ENCODE measurements around the gene NR1D1.

The NR1D1 gene

GRCh38 chr17:40111221-40112128, 11.1 kb upstream of the NR1D1 start:
- H2BK5ac ChIP-seq (ENCODE audit: low read depth, low read length, poor library complexity, severe bottlenecking) = no peak overlapping the region
- H3K79me1 ChIP-seq (replicated peaks; ENCODE audit: low read length, poor library complexity, severe bottlenecking) = peaks cover 2% of the 10 kb centered on the region
- H3K27ac ChIP-seq (ENCODE audit: low read length, poor library complexity, severe bottlenecking) = no peak overlapping the region
- peaks cover 37% of the 10 kb centered on the region for H3K4me1 ChIP-seq (ENCODE audit: control insufficient read depth, insufficient read depth, low read depth, low read length)
- no peaks in the 10 kb centered on the region for H3K27me3 ChIP-seq (ENCODE audit: control insufficient read depth in 1 of 2, insufficient read depth in 1 of 2, low read length in 2 of 2)
- H2AFZ ChIP-seq (ENCODE audit: low read depth, low read length) = no peak overlapping the region
- 1% methylated on average over 10 of the region's 12 CpGs for WGBS
- no peaks in the 10 kb centered on the region for H3K9me3 ChIP-seq (ENCODE audit: control insufficient read depth, low read length)
- peak overlapping the region in 1 of 2 experiments; percentile 24 for H3K4ac ChIP-seq (ENCODE audit: low read depth in 1 of 2, low read length in 2 of 2)
- no peak overlapping the region for H2BK15ac ChIP-seq (ENCODE audit: low read depth, poor library complexity, severe bottlenecking)
- peak; percentile 98 for DNase-seq
- peak overlapping the region in 1 of 2 experiments; percentile 71 for H3K4me3 ChIP-seq (ENCODE audit: insufficient read depth in 1 of 2, low read depth in 1 of 2, low read length in 2 of 2)
- no peak overlapping the region for H3K14ac ChIP-seq (ENCODE audit: low read length in 2 of 2)
- peak overlapping the region; percentile 66 for H4K91ac ChIP-seq (ENCODE audit: low read length)
- H2BK12ac ChIP-seq (ENCODE audit: low read length in 2 of 2) = peak overlapping the region; percentile 51 to 90
- peak overlapping the region; percentile 42 to 54 for H3K18ac ChIP-seq (ENCODE audit: low read depth in 1 of 2, low read length in 2 of 2)
- peak overlapping the region; percentile 43 for H4K8ac ChIP-seq (ENCODE audit: low read length)
- no peaks in the 10 kb centered on the region for H3K36me3 ChIP-seq (ENCODE audit: control insufficient read depth in 1 of 2, insufficient read depth in 2 of 2, low read depth in 1 of 2, low read length in 2 of 2)
- peak overlapping the region; percentile 76 for H2BK120ac ChIP-seq (ENCODE audit: low read depth, low read length)
- no peak overlapping the region for H2AK5ac ChIP-seq (ENCODE audit: low read length, severe bottlenecking)
- H3K9ac ChIP-seq (ENCODE audit: low read length) = peak overlapping the region; percentile 85
- H3K23ac ChIP-seq (ENCODE audit: low read length in 2 of 2) = no peak overlapping the region
- peak overlapping the region; percentile 26 for H3K4me2 ChIP-seq (ENCODE audit: low read length, poor library complexity, severe bottlenecking)

DNA sequence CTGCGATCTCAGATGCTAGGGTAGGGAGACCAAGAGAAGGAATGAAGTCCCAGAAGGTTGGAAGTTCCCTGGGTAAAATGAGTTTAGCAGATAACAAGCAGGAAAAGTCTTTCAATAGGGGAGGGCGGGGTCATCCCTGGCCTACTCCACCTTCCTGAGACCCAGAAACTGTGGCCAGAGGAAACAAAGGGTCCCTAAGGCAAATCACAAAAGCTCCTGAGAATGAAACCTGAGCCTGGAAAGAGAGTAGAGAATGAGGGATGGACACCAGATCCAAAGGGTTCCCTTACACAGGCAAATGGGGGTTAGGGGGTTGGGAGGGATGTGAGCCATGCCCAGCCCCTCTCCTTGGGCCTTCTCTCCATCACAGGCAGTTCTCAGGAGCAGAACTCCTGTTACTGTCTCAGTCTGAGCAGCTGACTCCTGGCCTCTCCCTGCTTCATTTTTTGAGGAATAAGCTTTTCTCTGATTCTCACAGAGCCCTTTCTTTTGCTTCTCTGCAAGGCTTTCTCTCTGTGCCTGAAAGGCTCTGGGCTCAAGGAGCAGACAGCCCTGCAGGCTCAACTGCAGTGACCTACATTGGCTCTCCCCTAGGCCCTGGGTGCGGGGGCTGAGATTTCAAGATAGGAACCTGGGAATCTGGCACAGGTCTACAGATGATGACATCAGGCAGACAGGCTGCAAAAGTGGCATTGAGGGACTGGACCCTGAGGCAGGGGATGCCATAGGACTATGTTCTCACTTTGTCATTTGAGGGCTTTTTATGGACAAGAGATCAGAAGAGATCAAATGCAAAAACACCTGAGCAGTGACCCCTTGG, 9.8 kb upstream of the NR1D1 start:
- H2BK5ac ChIP-seq (ENCODE audit: low read depth, low read length, poor library complexity, severe bottlenecking) = no peak overlapping the region
- H3K4me3 ChIP-seq (ENCODE audit: insufficient read depth in 1 of 2, low read depth in 1 of 2, low read length in 2 of 2) = peak overlapping the region in 1 of 2 experiments; percentile 45
- peak overlapping the region; percentile 85 for H3K9ac ChIP-seq (ENCODE audit: low read length)
- peak; percentile 22 for DNase-seq
- peak overlapping the region; percentile 8 for H2BK15ac ChIP-seq (ENCODE audit: low read depth, poor library complexity, severe bottlenecking)
- peak overlapping the region; percentile 52 to 92 for H3K4ac ChIP-seq (ENCODE audit: low read depth in 1 of 2, low read length in 2 of 2)
- H4K8ac ChIP-seq (ENCODE audit: low read length) = peak overlapping the region; percentile 14
- peak overlapping the region; percentile 21 for H2AFZ ChIP-seq (ENCODE audit: low read depth, low read length)
- peaks cover 37% of the 10 kb centered on the region for H3K4me1 ChIP-seq (ENCODE audit: control insufficient read depth, insufficient read depth, low read depth, low read length)
- no peak overlapping the region for H3K4me2 ChIP-seq (ENCODE audit: low read length, poor library complexity, severe bottlenecking)
- H4K91ac ChIP-seq (ENCODE audit: low read length) = peak overlapping the region; percentile 62
- H2BK120ac ChIP-seq (ENCODE audit: low read depth, low read length) = peak overlapping the region; percentile 82
- H3K18ac ChIP-seq (ENCODE audit: low read depth in 1 of 2, low read length in 2 of 2) = peak overlapping the region; percentile 85 to 90
- H3K27me3 ChIP-seq (ENCODE audit: control insufficient read depth in 1 of 2, insufficient read depth in 1 of 2, low read length in 2 of 2) = no peaks in the 10 kb centered on the region
- peak overlapping the region in 1 of 2 experiments; percentile 72 for H3K14ac ChIP-seq (ENCODE audit: low read length in 2 of 2)
- H3K27ac ChIP-seq (ENCODE audit: low read length, poor library complexity, severe bottlenecking) = no peak overlapping the region
- no peaks in the 10 kb centered on the region for H3K36me3 ChIP-seq (ENCODE audit: control insufficient read depth in 1 of 2, insufficient read depth in 2 of 2, low read depth in 1 of 2, low read length in 2 of 2)
- no peak overlapping the region for H3K23ac ChIP-seq (ENCODE audit: low read length in 2 of 2)
- WGBS = 86% methylated on average over 2 of the region's 3 CpGs
- H2AK5ac ChIP-seq (ENCODE audit: low read length, severe bottlenecking) = peak overlapping the region; percentile 51
- H3K79me1 ChIP-seq (replicated peaks; ENCODE audit: low read length, poor library complexity, severe bottlenecking) = peaks cover 2% of the 10 kb centered on the region
- H2BK12ac ChIP-seq (ENCODE audit: low read length in 2 of 2) = peak overlapping the region; percentile 72 to 87
- no peaks in the 10 kb centered on the region for H3K9me3 ChIP-seq (ENCODE audit: control insufficient read depth, low read length)

DNA sequence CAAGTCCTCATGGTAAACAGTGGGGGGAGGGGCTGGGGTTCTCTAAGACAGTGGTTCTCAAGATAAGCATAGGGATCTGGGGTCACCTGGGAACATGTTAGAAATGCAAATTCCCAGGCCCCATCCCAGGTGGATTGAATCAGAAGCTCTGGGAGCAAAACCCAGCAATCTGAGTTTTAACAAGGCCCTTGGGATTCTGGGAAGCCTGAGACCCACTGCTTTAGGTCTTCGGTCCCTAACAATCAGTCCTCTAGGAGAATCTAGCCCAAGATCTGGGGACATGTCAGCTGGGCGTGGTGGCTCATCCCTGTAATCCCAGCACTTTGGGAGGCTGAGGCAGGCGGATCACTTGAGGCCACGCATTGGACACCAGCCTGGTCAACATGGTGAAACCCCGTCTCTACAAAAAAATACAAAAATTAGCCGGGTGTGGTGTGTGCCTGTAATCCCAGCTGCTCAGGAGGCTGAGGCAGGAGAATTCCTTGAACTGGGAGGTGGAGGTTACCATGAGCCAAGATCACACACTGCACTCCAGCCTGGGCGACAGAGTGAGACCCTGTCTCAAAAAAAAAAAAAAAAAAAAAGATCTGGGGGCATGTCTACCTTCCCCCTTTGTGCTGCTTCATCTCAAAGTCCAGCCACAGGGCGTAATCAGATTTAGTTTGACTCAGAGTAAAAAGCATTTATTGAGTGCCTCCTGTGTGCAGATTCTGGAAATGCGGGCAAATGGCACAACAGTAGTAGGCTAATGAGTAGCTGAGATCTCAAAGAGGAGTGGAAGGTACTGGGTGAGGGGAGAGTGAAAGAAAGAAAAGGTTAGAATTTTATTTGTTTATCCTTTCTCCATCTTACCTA, 8.8 kb upstream of the NR1D1 start:
- Histone ChIP-seq H2BK12ac (ENCODE audit: low read length in 2 of 2) (peak overlapping the region; percentile 89 to 90), H3K9me3 (ENCODE audit: control insufficient read depth, low read length) (no peaks in the 10 kb centered on the region), H2AFZ (ENCODE audit: low read depth, low read length) (no peak overlapping the region), H3K23ac (ENCODE audit: low read length in 2 of 2) (no peak overlapping the region), H3K4me2 (ENCODE audit: low read length, poor library complexity, severe bottlenecking) (no peak overlapping the region), H4K8ac (ENCODE audit: low read length) (no peak overlapping the region), H3K27me3 (ENCODE audit: control insufficient read depth in 1 of 2, insufficient read depth in 1 of 2, low read length in 2 of 2) (no peaks in the 10 kb centered on the region), H2BK15ac (ENCODE audit: low read depth, poor library complexity, severe bottlenecking) (peak overlapping the region; percentile 91), H3K36me3 (ENCODE audit: control insufficient read depth in 1 of 2, insufficient read depth in 2 of 2, low read depth in 1 of 2, low read length in 2 of 2) (no peaks in the 10 kb centered on the region), H3K27ac (ENCODE audit: low read length, poor library complexity, severe bottlenecking) (no peak overlapping the region), H2BK5ac (ENCODE audit: low read depth, low read length, poor library complexity, severe bottlenecking) (no peak overlapping the region), H3K18ac (ENCODE audit: low read depth in 1 of 2, low read length in 2 of 2) (peak overlapping the region; percentile 26 to 69), H4K91ac (ENCODE audit: low read length) (peak overlapping the region; percentile 67), H3K9ac (ENCODE audit: low read length) (peak overlapping the region; percentile 88), H3K4ac (ENCODE audit: low read depth in 1 of 2, low read length in 2 of 2) (peak overlapping the region; percentile 35 to 82), H3K4me1 (ENCODE audit: control insufficient read depth, insufficient read depth, low read depth, low read length) (peaks cover 34% of the 10 kb centered on the region), H2AK5ac (ENCODE audit: low read length, severe bottlenecking) (peak overlapping the region; percentile 38), H3K79me1 (replicated peaks; ENCODE audit: low read length, poor library complexity, severe bottlenecking) (peaks cover 2% of the 10 kb centered on the region), H3K4me3 (ENCODE audit: insufficient read depth in 1 of 2, low read depth in 1 of 2, low read length in 2 of 2) (no peak overlapping the region), H3K14ac (ENCODE audit: low read length in 2 of 2) (no peak overlapping the region), H2BK120ac (ENCODE audit: low read depth, low read length) (peak overlapping the region; percentile 82)
- 98% methylated on average over 8 of the region's 9 CpGs for WGBS
- DNase-seq = peak; percentile 12

Data from mesenchymal stem cell (in vitro differentiated cells and primary cell).